WTC11 (cell line): ENCODE measurements around the gene TRAF3IP1. TPM values are rescaled to one million over a fixed set of nuclear protein-coding genes. Genes with fewer than 3 reads are reported as not detected.

ENCODE experiments used
- ATAC-seq: fragments of 200-7000 bp; cut with Tn5 transposase; 2 replicates; pipeline ENCODE4 v1.10.0; 2021; ENCODE audit warnings: mild to moderate bottlenecking, moderate library complexity
- CTCF ChIA-PET: fragments of 300-600 bp; sonication (Branson Sonifier 250); formaldehyde crosslinking; loops from one replicate; lab custom pipeline; 2021; ENCODE audit warnings: antibody characterized with exemption; lab: Charles Lee
- POLR2A ChIA-PET: fragments of 350-600 bp; sonication (Branson Sonifier 250); formaldehyde crosslinking; loops from one replicate; lab custom pipeline; 2021; ENCODE audit warnings: antibody characterized with exemption; lab: Charles Lee
- DNase-seq: peaks from one replicate; pipeline ENCODE4 v3.0.0; 2021; ENCODE audit warnings: low spot score
- H3K27ac Mint-ChIP-seq: 2 replicates; pipeline ENCODE4 v1.8.0; 2021; ENCODE audit warnings: mixed read lengths
- H3K27me3 Mint-ChIP-seq: 2 replicates; pipeline ENCODE4 v1.8.0; 2021; ENCODE audit warnings: low read depth, mild to moderate bottlenecking, moderate library complexity, mixed read lengths
- H3K36me3 Mint-ChIP-seq: 2 replicates; pipeline ENCODE4 v1.8.0; 2021; ENCODE audit warnings: mixed read lengths
- H3K4me1 Mint-ChIP-seq: 2 replicates; pipeline ENCODE4 v1.8.0; 2022; ENCODE audit warnings: mixed read lengths
- H3K4me3 Mint-ChIP-seq: 2 replicates; pipeline ENCODE4 v1.8.0; 2021; ENCODE audit warnings: mild to moderate bottlenecking, moderate library complexity, mixed read lengths
- H3K9me3 Mint-ChIP-seq: 2 replicates; pipeline ENCODE4 v1.8.0; 2021; ENCODE audit warnings: mixed read lengths
- ATF2 ChIP-seq: sonication (generic); formaldehyde crosslinking; IDR thresholded peaks from 2 replicates; pipeline ENCODE4 v1.8.1; 2022; ENCODE audit warnings: low read depth, missing genetic modification reagents, borderline replicate concordance
- ATF3 ChIP-seq: sonication (generic); formaldehyde crosslinking; conservative IDR thresholded peaks from 2 replicates; pipeline ENCODE4 v1.8.1; 2022; ENCODE audit warnings: mild to moderate bottlenecking, missing genetic modification reagents
- E2F1 ChIP-seq: sonication (generic); formaldehyde crosslinking; IDR thresholded peaks from 2 replicates; pipeline ENCODE4 v1.8.0; 2022; ENCODE audit warnings: mild to moderate bottlenecking, missing genetic modification reagents
- EMX1 ChIP-seq: fragments of 250-450 bp; sonication (Bioruptor Pico); IDR thresholded peaks from 2 replicates; pipeline ENCODE4 v1.8.0; 2021; ENCODE audit warnings: mild to moderate bottlenecking
- GABPB1 ChIP-seq: sonication (generic); formaldehyde crosslinking; IDR thresholded peaks from 2 replicates; pipeline ENCODE4 v1.8.1; 2023; ENCODE audit warnings: mild to moderate bottlenecking, missing genetic modification reagents
- GRHL2 ChIP-seq: fragments of 250-450 bp; sonication (Bioruptor Pico); IDR thresholded peaks from 2 replicates; pipeline ENCODE4 v1.8.0; 2022; ENCODE audit warnings: mild to moderate bottlenecking, moderate library complexity; ENCODE audit not compliant: insufficient replicate concordance, severe bottlenecking
- MLX ChIP-seq: sonication (generic); formaldehyde crosslinking; IDR thresholded peaks from 2 replicates; pipeline ENCODE4 v1.8.1; 2023; ENCODE audit warnings: mild to moderate bottlenecking, missing genetic modification reagents, moderate library complexity
- NFATC4 ChIP-seq: fragments of 250-450 bp; sonication (Bioruptor Pico); IDR thresholded peaks from 2 replicates; pipeline ENCODE4 v1.9.0; 2021; ENCODE audit warnings: mild to moderate bottlenecking
- NR3C1 ChIP-seq: sonication (generic); formaldehyde crosslinking; conservative IDR thresholded peaks from 2 replicates; pipeline ENCODE4 v1.8.1; 2023; ENCODE audit warnings: low read depth, mild to moderate bottlenecking, missing genetic modification reagents
- OVOL2 ChIP-seq: fragments of 250-450 bp; sonication (Bioruptor Pico); IDR thresholded peaks from 2 replicates; pipeline ENCODE4 v1.9.0; 2021; ENCODE audit warnings: mild to moderate bottlenecking, borderline replicate concordance
- PRDM15 ChIP-seq: sonication (generic); formaldehyde crosslinking; IDR thresholded peaks from 2 replicates; pipeline ENCODE4 v1.8.0; 2022; ENCODE audit warnings: missing genetic modification reagents
- PREB ChIP-seq: sonication (generic); formaldehyde crosslinking; IDR thresholded peaks from 2 replicates; pipeline ENCODE4 v1.8.1; 2022; ENCODE audit warnings: mild to moderate bottlenecking, missing genetic modification reagents, moderate library complexity, borderline replicate concordance
- RORB ChIP-seq: fragments of 250-450 bp; sonication (Bioruptor Pico); IDR thresholded peaks from 2 replicates; pipeline ENCODE4 v1.9.0; 2021; ENCODE audit warnings: mild to moderate bottlenecking
- TEAD1 ChIP-seq: sonication (generic); formaldehyde crosslinking; IDR thresholded peaks from 2 replicates; pipeline ENCODE4 v1.8.0; 2022; ENCODE audit warnings: mild to moderate bottlenecking, missing genetic modification reagents
- ZNF121 ChIP-seq: sonication (generic); formaldehyde crosslinking; IDR thresholded peaks from 2 replicates; pipeline ENCODE4 v1.8.0; 2023; ENCODE audit warnings: missing genetic modification reagents
- ZNF317 ChIP-seq: sonication (generic); formaldehyde crosslinking; IDR thresholded peaks from 2 replicates; pipeline ENCODE4 v1.8.1; 2023; ENCODE audit warnings: low read depth, mild to moderate bottlenecking, moderate library complexity, missing genetic modification reagents, borderline replicate concordance
- total RNA-seq: library from RNA; stranded (reverse); gene quantifications from 3 replicates; pipeline ENCODE4 v1.2.3, GENCODE V29; 2021
- TF ChIP-seq, protein P1 (sequence below): fragments of 250-450 bp; sonication (Bioruptor Pico); IDR thresholded peaks from 2 replicates; pipeline ENCODE4 v1.9.0; 2021; ENCODE audit warnings: moderate library complexity, mild to moderate bottlenecking, inconsistent platforms, borderline replicate concordance

The TRAF3IP1 gene
- total RNA-seq, 1 experiment from 2014 or later: 18.7 TPM

- CTCF ChIA-PET: interaction anchor here (1.1 kb wide), 1 partner anchor 73 kb away, joined by 3 read pairs; no protein-coding TSS in a partner anchor
- peaks cover 3% of the 10 kb centered on the region; the same call in 1 of the 2 replicates for H3K4me1 Mint-ChIP-seq
- TF ChIP-seq TEAD1 (no peak), EMX1 (CRISPR knock-in tag) (no peak), ATF2 (no peak), OVOL2 (CRISPR knock-in tag) (no peak), ZNF317 (no peak), ZNF121 (CRISPR knock-in tag) (no peak), GRHL2 (no peak), PREB (CRISPR knock-in tag) (no peak), RORB (no peak), ATF3 (CRISPR knock-in tag) (no peak)
- TF ChIP-seq, all 79 proteins: peak for 0
- ATAC-seq (no peak), DNase-seq (no peak)
- H3K9me3 Mint-ChIP-seq: no peaks in the 10 kb centered on the region
- POLR2A ChIA-PET: no interaction called here
- H3K27me3 Mint-ChIP-seq: no peaks in the 10 kb centered on the region
- H3K27ac Mint-ChIP-seq: no peak overlapping the region
- H3K36me3 Mint-ChIP-seq: no peaks in the 10 kb centered on the region
- no peak overlapping the region for H3K4me3 Mint-ChIP-seq
These were observed 15.8 kb downstream of the TRAF3IP1 start for GRCh38 chr2:238336151-238336550.

GRCh38 chr2:238336793-238337444 lies 16.6 kb downstream of the TRAF3IP1 start:
- POLR2A ChIA-PET: no interaction called here
- ATAC-seq (no peak), DNase-seq (no peak)
- Mint-ChIP-seq H3K9me3 (no peaks in the 10 kb centered on the region), H3K27ac (no peak overlapping the region), H3K36me3 (no peaks in the 10 kb centered on the region), H3K27me3 (no peaks in the 10 kb centered on the region), H3K4me1 (peaks cover 3% of the 10 kb centered on the region; the same call in 1 of the 2 replicates), H3K4me3 (no peak overlapping the region)
- CTCF ChIA-PET: interaction anchor here (0.7 to 1.1 kb wide), 2 partner anchors 74 kb away, joined by 3 read pairs; no protein-coding TSS in a partner anchor
- TF ChIP-seq NR3C1 (CRISPR knock-in tag) (no peak), MLX (CRISPR knock-in tag) (no peak), E2F1 (no peak), GABPB1 (CRISPR knock-in tag) (no peak), PRDM15 (CRISPR knock-in tag) (no peak), NFATC4 (CRISPR knock-in tag) (no peak)
- TF ChIP-seq, protein P1, sequence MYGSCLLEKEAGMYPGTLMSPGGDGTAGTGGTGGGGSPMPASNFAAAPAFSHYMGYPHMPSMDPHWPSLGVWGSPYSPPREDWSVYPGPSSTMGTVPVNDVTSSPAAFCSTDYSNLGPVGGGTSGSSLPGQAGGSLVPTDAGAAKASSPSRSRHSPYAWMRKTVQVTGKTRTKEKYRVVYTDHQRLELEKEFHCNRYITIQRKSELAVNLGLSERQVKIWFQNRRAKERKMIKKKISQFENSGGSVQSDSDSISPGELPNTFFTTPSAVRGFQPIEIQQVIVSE (CRISPR knock-in tag): no peak
